ENCODE measurements around the gene IL13RA1.

DNA sequence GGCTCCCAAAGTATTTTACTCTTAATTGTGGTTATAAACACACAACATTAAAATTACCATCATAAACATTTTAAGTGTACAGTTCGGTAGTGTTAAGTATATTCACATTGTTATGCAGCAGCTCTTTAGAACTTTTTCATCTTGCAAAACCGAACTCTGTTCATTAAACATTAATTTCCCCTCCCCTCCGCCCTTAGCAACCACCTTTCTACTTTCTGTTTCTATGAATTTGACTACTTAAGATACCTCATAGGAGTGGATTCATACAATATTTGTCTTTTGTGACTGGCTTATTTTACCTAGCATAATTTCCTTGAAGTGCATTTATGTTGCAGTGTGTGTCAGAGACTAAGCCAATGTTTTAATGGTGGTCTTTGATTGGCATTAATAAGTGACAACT, 32.6 kb downstream of the IL13RA1 start:
- TF ChIP-seq, protein P1, sequence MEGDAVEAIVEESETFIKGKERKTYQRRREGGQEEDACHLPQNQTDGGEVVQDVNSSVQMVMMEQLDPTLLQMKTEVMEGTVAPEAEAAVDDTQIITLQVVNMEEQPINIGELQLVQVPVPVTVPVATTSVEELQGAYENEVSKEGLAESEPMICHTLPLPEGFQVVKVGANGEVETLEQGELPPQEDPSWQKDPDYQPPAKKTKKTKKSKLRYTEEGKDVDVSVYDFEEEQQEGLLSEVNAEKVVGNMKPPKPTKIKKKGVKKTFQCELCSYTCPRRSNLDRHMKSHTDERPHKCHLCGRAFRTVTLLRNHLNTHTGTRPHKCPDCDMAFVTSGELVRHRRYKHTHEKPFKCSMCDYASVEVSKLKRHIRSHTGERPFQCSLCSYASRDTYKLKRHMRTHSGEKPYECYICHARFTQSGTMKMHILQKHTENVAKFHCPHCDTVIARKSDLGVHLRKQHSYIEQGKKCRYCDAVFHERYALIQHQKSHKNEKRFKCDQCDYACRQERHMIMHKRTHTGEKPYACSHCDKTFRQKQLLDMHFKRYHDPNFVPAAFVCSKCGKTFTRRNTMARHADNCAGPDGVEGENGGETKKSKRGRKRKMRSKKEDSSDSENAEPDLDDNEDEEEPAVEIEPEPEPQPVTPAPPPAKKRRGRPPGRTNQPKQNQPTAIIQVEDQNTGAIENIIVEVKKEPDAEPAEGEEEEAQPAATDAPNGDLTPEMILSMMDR (IDR thresholded peaks at IDR 0.05; ENCODE audit: low read depth, low read length, missing input control), result no peak
- TF ChIP-seq RAD21 (IDR thresholded peaks at IDR 0.05) (no peak), JUND (IDR thresholded peaks at IDR 0.05) (no peak), TAF1 (conservative IDR thresholded peaks at IDR 0.05) (no peak), YY1 (IDR thresholded peaks at IDR 0.05) (no peak), EGR1 (IDR thresholded peaks at IDR 0.05; ENCODE audit: low read depth in 2 of 2) (no peak)
- TF ChIP-seq, protein P2, sequence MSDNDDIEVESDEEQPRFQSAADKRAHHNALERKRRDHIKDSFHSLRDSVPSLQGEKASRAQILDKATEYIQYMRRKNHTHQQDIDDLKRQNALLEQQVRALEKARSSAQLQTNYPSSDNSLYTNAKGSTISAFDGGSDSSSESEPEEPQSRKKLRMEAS (IDR thresholded peaks at IDR 0.05), result no peak
- TF ChIP-seq, protein P3, sequence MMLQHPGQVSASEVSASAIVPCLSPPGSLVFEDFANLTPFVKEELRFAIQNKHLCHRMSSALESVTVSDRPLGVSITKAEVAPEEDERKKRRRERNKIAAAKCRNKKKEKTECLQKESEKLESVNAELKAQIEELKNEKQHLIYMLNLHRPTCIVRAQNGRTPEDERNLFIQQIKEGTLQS (IDR thresholded peaks at IDR 0.05), result no peak
- TF ChIP-seq, protein P4, sequence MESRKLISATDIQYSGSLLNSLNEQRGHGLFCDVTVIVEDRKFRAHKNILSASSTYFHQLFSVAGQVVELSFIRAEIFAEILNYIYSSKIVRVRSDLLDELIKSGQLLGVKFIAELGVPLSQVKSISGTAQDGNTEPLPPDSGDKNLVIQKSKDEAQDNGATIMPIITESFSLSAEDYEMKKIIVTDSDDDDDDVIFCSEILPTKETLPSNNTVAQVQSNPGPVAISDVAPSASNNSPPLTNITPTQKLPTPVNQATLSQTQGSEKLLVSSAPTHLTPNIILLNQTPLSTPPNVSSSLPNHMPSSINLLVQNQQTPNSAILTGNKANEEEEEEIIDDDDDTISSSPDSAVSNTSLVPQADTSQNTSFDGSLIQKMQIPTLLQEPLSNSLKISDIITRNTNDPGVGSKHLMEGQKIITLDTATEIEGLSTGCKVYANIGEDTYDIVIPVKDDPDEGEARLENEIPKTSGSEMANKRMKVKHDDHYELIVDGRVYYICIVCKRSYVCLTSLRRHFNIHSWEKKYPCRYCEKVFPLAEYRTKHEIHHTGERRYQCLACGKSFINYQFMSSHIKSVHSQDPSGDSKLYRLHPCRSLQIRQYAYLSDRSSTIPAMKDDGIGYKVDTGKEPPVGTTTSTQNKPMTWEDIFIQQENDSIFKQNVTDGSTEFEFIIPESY (IDR thresholded peaks at IDR 0.05), result no peak

Data from liver (tissue), 3 donors.